ENCODE measurements around the gene ZGLP1. TPM values are rescaled to one million over a fixed set of nuclear protein-coding genes. Genes with fewer than 3 reads are reported as not detected.
"Not testable (repeated sequence)": the region's sequence is repeated elsewhere in the genome, so short reads cannot be mapped to it uniquely, and the experiment has no call there.

ZGLP1 gene
- total RNA-seq, 3 donors from 2014 or later = 1.3 to 4.4 (median 3.3) TPM

GRCh38 chr19:10283301-10284064, 26.1 kb downstream of the ZGLP1 start:
- Histone ChIP-seq H3K36me3 (no peaks in the 10 kb centered on the region), H3K27me3 (peaks cover 0 to 4% of the 10 kb centered on the region in 2 donors), H3K4me3 (no peak overlapping the region), H3K27ac (no peak overlapping the region), H3K9me3 (no peaks in the 10 kb centered on the region), H3K4me1 (no peaks in the 10 kb centered on the region)
- no peak for TF ChIP-seq POLR2A (IDR thresholded peaks at IDR 0.05)
- no peak for TF ChIP-seq POLR2AphosphoS5 (IDR thresholded peaks at IDR 0.05)
- no peak for TF ChIP-seq CTCF (IDR thresholded peaks at IDR 0.05)
- intact Hi-C loops (cut with DNase I; ENCODE audit: low total_unique reads) = no loop called here
- DNase-seq (ENCODE audit: low spot score in 2 of 2) = no peak

- H3K27ac ChIP-seq; intact Hi-C loops (cut with DNase I; ENCODE audit: low total_unique reads); H3K9me3 ChIP-seq; H3K4me3 ChIP-seq; H3K4me1 ChIP-seq; H3K27me3 ChIP-seq; DNase-seq (ENCODE audit: low spot score in 2 of 2); H3K36me3 ChIP-seq: not testable (repeated sequence)
Measured at GRCh38 chr19:10282043-10282442, 27.6 kb downstream of the ZGLP1 start.

- Histone ChIP-seq H3K9me3 (no peaks in the 10 kb centered on the region), H3K36me3 (no peaks in the 10 kb centered on the region), H3K27me3 (no peaks in the 10 kb centered on the region), H3K27ac (no peak overlapping the region), H3K4me1 (no peaks in the 10 kb centered on the region), H3K4me3 (no peak overlapping the region)
- DNase-seq (ENCODE audit: low spot score in 2 of 2) = no peak
- intact Hi-C loops (cut with DNase I; ENCODE audit: low total_unique reads) = loop anchor here (5.0 kb wide), 1 partner anchor 47 kb away; no protein-coding TSS in a partner anchor
- TF ChIP-seq POLR2AphosphoS5 (IDR thresholded peaks at IDR 0.05) (no peak), CTCF (IDR thresholded peaks at IDR 0.05) (no peak), POLR2A (IDR thresholded peaks at IDR 0.05) (no peak)
Measured at GRCh38 chr19:10279737-10280442, 29.7 kb downstream of the ZGLP1 start.

GRCh38 chr19:10278935-10279334, 30.7 kb downstream of the ZGLP1 start:
- Histone ChIP-seq H3K4me1 (no peaks in the 10 kb centered on the region), H3K27me3 (no peaks in the 10 kb centered on the region), H3K36me3 (no peaks in the 10 kb centered on the region), H3K4me3 (no peak overlapping the region), H3K27ac (no peak overlapping the region), H3K9me3 (no peaks in the 10 kb centered on the region)
- TF ChIP-seq POLR2AphosphoS5 (IDR thresholded peaks at IDR 0.05) = no peak
- TF ChIP-seq POLR2A (IDR thresholded peaks at IDR 0.05) = no peak
- TF ChIP-seq CTCF (IDR thresholded peaks at IDR 0.05) = no peak
- no peak for DNase-seq (ENCODE audit: low spot score in 2 of 2)
- intact Hi-C loops (cut with DNase I; ENCODE audit: low total_unique reads) = loop anchor here (5.0 kb wide), 1 partner anchor 48 kb away; no protein-coding TSS in a partner anchor

GRCh38 chr19:10277795-10278589, 31.6 kb downstream of the ZGLP1 start:
- TF ChIP-seq POLR2A (IDR thresholded peaks at IDR 0.05) = no peak
- no peak for TF ChIP-seq POLR2AphosphoS5 (IDR thresholded peaks at IDR 0.05)
- no peak for TF ChIP-seq CTCF (IDR thresholded peaks at IDR 0.05)
- H3K27ac ChIP-seq = no peak overlapping the region
- H3K27me3 ChIP-seq = no peaks in the 10 kb centered on the region
- DNase-seq (ENCODE audit: low spot score in 2 of 2) = no peak
- intact Hi-C loops (cut with DNase I; ENCODE audit: low total_unique reads) = loop anchor here (5.0 kb wide), 1 partner anchor 49 kb away; no protein-coding TSS in a partner anchor
- H3K36me3 ChIP-seq = no peaks in the 10 kb centered on the region
- H3K4me3 ChIP-seq = no peak overlapping the region
- no peaks in the 10 kb centered on the region for H3K4me1 ChIP-seq
- H3K9me3 ChIP-seq = no peaks in the 10 kb centered on the region

Data from breast epithelium (tissue), 4 donors.